HG03565 (cell line): ENCODE measurements around the gene RBMX.
"Not testable (repeated sequence)": the region's sequence is repeated elsewhere in the genome, so short reads cannot be mapped to it uniquely, and the experiment has no call there.

Source experiments
- ATAC-seq: cut with Tn5 transposase; IDR thresholded peaks from one replicate; pipeline ENCODE4 v1.9.1; 2021; ENCODE audit warnings: mild to moderate bottlenecking, moderate library complexity; ENCODE audit not compliant: unreplicated experiment

The RBMX gene

DNA sequence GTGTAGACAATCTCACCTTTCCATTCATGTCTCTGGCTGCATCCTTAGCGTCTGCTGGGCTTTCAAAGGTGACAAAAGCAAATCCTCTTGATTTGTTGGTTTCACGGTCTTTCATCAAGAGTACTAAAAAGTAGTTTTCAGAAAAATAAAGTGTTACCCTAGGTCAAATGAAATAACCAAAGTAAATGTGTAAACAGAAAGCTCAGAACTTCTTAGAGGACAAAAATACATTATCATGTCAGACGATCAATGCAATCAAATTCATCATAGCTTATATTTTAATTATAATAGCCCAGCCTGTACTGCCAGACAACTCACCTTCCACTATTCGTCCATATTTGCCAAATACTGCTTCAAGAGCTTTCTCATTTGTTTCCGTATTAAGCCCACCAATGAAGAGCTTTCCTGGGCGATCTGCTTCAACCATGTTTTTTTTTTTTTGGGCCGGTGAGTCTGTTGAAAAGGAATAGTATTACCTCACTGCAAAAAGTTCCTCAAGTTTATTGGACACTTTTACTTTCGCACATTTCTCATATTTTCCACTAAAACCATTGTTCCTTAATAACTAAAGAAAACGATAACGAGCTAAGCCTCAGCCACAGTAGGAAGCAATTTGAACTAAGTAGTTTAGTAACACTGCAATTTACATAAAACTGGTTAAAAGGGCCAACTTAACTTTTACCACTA is 1.4 kb downstream of the RBMX start:
- ATAC-seq: no peak

DNA sequence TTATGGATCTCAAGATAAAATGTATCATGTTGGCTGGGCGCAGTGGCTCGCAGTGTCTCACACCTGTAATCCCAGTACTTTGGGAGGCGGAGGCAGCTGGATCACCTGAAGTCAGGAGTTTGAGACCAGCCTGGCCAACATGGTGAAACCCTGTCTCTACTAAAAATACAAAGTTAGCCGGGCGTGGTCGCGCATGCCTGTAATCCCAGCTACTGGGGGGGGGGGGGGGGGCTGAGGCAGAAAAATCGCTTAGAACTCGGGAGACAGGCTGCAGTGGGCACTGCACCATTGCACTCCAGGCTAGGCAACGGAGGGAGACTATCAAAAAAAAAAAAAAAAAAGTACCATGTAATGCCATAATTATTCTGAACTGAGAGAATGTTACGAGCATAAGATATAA is 2.1 kb downstream of the RBMX start:
- no peak for ATAC-seq

DNA sequence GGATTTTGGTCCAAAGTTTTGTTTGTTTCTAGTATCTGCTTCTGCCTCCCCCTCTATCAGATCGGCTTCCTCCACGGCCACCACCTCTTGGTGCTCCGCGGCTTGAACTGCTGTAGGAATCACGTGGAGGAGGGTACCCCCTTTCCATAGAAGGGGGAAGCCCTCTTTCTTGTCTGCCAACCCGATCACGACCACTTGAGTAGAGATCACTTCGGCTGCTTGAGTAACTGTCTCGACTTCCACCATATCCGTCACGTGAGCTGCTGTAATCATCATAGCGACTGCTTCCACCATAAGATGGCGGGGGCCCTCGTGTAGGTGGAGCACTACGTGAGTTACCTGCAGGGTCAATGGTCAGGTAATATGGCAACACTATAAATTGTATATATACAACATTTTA is 6.4 kb downstream of the RBMX start:
- not testable (repeated sequence) for ATAC-seq

DNA sequence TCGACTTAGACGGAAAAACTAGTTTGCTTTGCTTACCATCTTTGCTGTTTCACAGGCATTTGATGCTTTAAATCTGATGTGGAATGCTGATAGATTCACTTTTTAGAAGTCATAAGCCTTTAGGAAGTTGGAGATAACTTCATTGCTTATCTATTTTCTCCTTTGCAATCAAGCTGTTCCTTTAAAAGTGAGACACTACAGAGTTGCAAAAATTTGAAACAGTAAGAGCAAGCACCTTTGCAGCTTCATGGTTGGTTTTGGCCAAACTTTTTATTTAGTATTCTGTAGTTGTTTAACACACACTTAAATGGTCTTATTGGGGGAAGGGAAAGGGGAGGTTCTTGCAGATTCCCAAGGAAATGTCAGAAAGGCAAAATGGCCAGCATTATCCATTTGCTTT is 7.3 kb downstream of the RBMX start:
- not testable (repeated sequence) for ATAC-seq

DNA sequence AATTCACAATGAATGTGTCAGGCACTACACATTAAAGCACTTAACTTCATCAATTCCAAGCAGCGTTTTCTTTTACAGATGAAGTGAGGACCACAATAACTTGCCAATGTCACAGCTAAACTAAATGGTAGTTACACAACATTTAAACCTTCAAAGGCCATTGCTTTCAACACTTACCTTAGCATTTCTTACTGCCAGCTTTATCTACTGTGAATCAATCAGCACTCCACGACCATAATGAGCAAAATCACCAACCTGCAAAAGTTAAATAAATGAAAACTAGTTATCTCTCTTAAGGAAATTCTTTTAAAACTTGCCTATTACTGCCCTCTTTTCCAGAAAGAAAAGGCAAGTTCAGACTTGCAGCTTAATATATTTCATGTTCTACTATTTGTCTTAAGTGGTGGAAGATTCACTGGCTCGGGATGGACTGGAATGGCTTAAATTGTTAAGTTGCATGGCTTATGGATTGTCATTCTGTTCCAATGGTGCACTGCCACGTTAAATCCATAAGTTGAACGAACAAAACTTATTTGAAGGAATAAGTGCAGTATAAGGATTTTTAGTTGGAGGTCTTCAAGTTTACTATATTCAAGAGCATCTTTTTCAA is 8.3 kb downstream of the RBMX start:
- no peak for ATAC-seq

DNA sequence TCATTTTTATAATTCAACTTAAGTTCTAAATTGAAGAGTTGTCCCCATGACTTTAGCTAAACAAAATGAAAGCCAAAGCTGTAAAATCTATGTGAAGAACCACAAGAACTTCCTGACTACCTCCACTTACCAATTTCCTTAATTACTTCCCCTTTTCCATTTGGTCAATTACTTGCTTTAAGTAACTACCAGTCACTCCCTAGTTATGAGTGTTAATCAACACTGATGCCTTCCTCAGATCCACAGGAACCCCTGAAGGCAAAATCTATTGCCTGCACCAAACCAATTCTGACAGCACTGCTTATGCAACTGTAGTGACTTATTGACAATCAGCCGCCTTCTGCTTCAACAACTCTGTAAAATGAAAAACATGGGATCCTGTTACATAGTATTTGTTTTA is 10.5 kb downstream of the RBMX start:
- ATAC-seq: no peak

DNA sequence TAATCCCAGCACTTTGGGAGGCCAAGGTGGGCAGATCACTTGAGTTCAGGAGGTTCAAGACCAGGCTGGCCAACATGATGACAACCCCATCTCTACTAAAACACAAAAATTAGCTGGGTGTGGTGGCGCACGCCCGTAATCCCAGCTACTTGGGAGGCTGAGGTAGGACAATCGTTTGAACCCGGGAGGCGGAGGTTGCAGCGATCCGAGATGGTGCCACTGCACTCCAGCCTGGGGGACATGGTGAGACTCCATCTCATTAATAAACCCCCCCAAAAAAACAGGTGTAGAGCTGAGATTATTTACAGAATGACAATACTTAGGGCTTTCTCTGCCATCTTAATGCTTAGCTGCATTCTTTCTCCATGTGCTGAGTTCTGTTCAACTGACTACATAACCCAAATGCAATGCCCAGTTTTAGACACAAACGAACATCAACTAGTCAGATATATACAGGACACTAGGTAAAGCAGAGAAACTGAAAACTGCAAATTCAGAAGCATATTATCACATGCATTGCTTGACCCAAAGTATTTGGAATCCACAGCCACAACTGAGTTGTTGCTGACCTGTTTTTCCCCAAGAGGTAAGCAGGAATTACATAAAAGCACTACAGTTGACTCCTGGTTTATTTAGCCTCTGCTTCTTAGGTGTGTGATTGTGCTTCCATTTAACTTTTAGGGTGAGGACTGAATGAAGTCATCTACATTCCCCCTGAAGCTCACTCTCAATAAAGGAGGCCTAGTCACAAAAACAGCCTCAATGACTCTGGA is 12.1 kb downstream of the RBMX start:
- no peak for ATAC-seq

DNA sequence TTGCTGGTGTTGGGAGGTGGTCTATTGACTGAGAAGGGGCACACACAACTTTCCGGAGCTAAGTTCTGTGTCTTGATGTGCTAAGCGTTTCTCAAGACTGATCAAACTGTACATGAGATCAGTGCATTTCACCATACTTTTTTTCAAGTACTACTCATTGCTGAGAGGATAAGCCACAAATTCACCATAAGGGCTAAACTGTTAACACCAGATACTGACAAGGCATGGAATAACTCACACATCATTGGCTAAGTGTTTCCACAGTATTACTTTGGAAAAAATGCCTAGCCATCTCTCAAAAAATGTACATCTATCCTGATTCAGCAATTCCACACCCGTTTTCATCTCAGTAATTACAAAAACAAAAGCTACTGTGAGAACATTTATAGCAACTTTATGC is 13.0 kb downstream of the RBMX start:
- ATAC-seq: no peak

DNA sequence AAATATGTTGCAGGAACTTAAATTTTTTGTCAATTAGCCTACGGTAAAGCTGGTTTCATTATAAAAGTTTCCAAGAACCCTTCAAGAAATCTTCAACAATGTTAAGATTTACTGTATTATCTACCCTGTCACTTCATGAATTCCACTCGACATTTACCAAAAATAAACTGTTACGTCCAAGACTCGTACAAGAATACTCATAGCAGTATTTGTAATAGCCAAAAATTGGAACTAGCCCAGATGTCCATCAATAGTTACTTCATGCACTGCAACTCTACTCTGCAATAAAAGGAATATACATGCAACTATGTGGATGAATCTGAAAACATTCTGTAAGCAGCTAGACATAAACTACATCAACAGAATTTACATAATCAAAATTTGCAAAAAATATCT is 13.4 kb downstream of the RBMX start:
- no peak for ATAC-seq

DNA sequence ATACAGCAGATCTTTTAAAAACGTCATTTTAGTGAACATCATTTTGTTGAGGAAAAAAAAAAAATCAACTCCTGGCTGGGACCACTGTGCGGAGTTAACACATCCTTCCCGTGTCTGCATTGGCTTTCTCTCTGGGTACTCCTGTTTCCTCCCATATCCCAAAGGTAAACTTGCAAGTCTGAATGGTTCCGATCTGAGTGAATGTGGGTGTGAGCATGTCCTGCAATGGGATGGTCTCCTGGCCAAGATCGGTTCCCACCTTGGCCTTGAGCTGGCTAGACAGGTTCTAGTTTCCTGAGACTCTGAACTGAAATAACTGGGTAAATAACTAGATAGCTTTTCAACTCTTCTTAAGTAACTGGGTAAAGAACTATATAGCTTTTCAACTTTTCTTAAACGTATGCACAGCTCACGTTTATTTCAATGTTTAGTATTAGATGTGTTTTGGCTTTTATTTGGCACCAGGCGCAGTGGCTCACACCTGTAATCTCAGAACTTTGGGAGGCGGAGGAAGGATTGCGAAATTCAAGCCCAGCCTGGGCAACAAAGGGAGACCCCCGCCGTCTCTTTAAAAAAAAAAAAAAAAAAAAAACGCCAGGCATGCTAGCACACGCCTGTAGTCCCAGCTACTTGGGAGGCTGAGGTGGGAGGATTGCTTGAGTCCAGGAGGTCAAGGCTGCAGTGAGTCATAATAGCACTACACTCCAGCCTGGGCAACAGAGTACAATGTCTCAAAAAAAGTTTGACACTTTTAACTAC is 14.0 kb downstream of the RBMX start:
- no peak for ATAC-seq

DNA sequence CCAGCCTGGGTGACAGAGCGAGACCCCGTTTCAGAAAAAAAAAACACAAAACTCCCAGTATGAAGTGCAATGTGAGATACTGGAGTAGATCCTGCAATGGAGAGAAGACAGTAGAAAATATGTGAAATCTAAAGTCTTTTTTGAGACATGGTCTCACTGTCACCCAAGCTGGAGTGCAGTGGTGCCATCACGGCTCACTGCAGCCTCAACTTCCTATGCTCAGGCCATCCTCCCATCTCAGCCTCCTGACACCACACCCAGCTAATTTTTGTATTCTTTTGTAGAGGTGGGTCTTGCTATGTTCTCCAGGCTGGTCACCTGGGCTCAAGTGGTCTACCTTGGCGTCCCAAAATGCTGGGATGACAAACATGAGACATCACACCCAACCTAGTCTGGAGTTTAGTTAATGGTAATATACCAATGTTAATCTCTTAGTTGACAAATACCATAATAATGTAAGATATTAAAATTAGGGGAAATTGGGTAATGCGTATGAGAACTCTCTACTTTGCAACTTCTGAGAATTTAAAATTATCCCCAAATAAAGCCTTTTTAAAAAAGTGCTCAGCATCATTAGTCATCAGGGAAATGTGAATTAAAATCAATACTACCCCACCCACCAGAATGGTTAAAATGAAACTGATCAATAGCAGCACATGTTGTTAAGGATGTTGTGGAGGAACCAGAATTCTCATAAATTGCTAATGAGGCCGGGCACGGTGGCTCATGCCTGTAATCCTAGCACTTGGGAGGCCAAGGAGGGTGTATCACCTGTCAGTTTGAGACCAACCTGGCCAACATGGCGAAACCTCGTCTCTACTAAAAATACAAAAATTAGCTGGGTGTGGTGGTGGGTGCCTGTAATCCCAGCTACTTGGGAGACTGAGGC is 15.0 kb downstream of the RBMX start:
- no peak for ATAC-seq

DNA sequence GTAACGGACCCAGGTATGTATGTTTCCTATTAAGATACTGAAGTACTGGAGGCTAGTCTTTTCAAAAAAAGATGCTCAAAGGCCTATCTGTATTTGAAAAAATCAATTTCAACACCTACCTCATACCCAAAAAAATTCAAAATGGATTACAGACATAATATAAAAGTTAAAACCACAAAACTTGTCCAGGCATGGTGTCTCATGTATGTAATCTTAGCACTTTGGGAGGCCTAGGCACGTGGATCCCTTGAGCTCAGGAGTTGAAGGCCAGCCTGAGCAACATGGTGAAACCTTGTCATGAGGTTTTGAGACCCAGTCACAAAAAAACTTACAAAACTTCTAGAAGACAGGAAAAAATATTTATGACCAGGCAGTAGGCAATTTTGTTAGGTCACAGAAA is 16.7 kb downstream of the RBMX start:
- ATAC-seq: no peak

DNA sequence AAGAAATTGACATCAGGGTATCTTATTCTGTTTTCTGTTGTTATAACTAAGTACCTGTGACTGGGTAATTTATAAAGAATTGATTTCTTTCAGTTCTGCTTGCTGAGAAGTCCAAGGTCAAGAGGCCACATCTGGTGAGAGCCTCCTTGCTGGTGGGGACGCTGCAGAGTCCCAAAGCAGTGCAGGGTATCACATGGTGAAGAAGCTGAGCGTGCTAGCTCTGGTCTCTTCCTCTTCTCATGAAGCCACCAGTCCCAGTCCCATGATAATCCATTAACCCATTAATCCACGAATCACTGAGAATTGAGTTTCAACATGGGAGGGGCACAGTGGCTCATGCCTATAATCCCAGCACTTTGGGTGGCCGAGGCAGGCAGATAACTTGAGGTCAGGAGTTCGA is 18.0 kb downstream of the RBMX start:
- ATAC-seq: no peak

DNA sequence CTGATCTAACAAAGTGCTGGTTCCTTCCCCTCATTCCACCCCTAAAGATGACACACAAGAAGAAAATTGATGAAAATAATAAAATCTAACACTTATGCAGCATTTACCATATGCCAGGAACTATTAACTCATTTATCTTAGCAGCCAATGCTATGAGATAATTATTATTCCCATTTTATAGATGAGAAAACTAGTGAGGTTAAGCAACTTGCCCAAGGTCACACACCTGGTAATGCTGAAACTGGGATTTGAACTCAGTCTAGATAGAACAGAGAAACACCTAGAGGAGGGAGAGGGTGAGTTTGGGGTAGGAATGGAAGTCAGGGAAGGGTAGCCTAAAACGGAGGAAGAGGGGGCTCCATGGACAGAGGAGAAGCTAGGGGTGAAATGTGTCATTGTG is 18.6 kb downstream of the RBMX start:
- no peak for ATAC-seq

DNA sequence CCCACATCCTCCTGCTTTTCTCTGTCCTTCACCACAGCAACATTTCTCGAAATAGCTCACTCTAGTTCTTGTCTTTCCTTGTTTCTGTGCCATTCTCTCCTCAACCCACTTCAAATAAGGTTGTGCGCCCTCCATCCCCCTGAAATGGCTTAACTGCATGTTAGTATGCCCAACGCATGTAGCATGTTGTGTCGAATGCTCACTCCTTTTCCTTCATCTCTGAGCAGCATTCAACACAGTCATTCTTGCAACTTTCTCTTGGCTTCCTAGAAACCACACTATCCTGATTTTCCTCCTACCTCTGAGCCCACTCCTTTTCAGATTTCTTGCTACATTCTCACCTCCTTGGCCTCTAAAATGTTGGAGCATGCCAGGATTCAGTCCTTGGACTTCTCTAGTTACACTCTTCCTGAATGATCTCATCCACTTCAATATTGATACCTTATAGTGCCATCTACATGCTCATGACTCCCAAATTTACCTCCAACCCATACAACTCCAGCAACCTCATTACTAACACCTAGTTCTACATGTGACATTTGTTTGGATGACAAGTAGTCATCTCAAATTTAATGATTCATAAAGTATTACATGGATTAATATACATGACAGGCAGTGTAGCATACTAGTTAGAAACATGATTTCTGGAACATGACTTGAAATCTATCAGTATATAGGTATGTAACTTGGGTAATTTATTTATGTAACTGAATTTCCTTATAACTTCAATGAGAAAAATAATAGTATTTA is 22.3 kb downstream of the RBMX start:
- no peak for ATAC-seq

DNA sequence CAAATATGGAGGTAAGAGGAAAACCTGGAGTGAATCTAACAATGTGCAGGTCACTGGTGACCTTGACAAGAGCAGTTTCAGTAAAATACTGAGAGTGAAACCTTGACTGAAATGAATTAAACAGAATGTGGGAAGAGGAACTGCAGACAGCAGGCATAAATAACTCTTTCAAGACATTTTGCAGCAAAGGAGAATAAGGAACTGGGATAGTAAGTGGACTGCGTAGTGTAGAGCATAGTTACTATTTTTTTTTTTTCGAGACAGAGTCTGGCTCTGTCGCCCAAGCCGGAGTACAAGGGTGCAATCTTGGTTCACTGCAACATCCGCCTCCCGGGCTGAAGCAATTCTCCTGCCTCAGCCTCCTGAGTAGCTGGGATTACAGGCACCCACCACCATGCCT is 24.0 kb downstream of the RBMX start:
- ATAC-seq: peak; percentile 93

DNA sequence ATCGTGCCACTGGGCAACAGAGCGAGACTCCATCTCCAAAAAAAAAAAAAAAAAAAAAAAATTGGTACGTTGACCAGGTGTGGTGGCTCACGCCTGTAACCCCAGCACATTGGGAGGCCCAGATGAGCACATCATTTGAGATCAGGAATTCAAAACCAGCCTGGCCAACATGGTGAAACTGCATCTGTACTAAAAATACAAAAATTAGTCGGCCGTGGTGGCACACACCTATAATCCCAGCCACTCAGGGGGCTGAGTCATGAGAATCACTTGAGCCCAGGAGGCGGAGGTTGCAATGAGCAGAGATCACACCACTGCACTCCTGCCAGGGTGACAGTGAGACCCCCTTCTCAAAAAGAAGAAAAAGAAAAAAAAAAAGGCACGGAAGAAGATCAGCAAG is 24.5 kb downstream of the RBMX start:
- ATAC-seq: no peak

DNA sequence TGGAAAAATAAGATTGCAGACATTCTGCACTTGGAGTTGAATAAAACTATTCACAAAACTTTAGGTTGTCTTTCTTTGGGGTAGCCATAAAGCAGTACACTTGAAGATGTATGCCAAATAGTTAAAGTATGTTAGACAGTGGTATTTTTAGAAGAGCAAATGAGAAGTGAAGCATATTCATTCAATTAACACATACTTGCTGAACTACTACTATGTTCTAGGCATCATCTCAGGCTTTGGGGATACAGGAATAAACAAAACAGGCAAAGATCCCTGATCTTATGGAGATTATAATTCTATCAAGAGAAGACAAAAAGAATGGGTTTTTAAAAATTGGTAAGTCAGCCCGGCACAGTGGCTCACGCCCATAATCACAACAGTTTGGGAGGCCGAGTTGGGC is 29.0 kb downstream of the RBMX start:
- no peak for ATAC-seq

DNA sequence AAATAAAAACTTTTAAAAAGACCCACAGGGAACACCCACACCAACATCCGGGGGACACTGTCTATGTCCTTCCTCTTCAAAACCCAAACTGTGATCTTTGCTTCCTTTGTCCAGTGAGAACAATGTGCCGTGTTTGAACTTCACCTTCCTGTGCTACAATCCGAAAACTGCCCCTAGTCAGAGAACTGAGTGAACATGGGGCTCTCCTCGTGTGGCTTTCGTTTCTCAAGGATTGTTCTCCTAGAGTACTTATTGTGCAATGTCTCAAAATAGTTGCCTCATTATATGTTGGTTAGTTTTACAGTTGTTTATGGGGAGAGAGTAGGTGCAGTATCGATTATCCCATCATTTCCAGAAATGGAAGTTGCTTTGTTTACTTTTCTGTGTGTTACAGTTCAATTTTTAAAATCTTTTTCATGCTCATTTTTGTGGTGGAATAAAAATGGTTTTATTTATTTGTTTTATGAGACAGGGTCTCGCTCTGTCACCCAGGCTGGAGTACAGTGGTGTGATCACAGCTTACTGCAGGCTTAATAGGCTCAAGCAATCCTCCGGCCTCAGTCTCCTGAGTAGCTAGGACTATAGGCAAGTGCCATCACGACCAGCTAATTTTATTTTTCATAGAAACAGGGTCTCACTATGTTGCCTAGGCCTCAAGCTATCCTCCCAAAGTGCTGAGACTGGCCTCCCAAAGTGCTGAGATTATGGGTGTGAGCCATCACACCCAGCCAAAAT is 29.9 kb downstream of the RBMX start:
- no peak for ATAC-seq
